IPS-20b (cell line): ENCODE measurements around the gene PIP5K1C.

Experiments
- H3K27ac ChIP-seq: one replicate; pipeline ENCODE4 v1.5.1; 2013; ENCODE audit warnings: low read length
- H3K27me3 ChIP-seq: 2 replicates; pipeline ENCODE4 v1.6.1; 2013; ENCODE audit warnings: mild to moderate bottlenecking, low read length, inconsistent platforms; ENCODE audit not compliant: insufficient read depth
- H3K36me3 ChIP-seq: 2 replicates; pipeline ENCODE4 v1.6.1; 2013; ENCODE audit warnings: low read depth, mild to moderate bottlenecking, inconsistent platforms, low read length, moderate library complexity; ENCODE audit not compliant: insufficient read depth
- H3K4me1 ChIP-seq: 2 replicates; pipeline ENCODE4 v1.6.1; 2013; ENCODE audit warnings: mild to moderate bottlenecking, control low read depth, inconsistent platforms, low read length, moderate library complexity; ENCODE audit not compliant: insufficient read depth
- H3K4me3 ChIP-seq: 2 replicates; pipeline ENCODE4 v1.5.1; 2013; ENCODE audit warnings: mild to moderate bottlenecking, low read length, inconsistent platforms
- H3K9ac ChIP-seq: 2 replicates; pipeline ENCODE4 v1.6.1; 2013; ENCODE audit warnings: low read depth, mild to moderate bottlenecking, inconsistent platforms, low read length, moderate library complexity
- H3K9me3 ChIP-seq: 2 replicates; pipeline ENCODE4 v1.6.1; 2013; ENCODE audit warnings: mild to moderate bottlenecking, low read depth, low read length, inconsistent platforms; ENCODE audit not compliant: insufficient read depth

The PIP5K1C gene

GRCh38 chr19:3660493-3661219, 39.6 kb downstream of the PIP5K1C start:
- Histone ChIP-seq H3K4me1 (no peaks in the 10 kb centered on the region), H3K36me3 (peaks cover 38% of the 10 kb centered on the region), H3K27ac (no peak overlapping the region), H3K27me3 (no peaks in the 10 kb centered on the region), H3K9ac (no peak overlapping the region), H3K9me3 (no peaks in the 10 kb centered on the region), H3K4me3 (no peak overlapping the region)

GRCh38 chr19:3659746-3660112, 40.5 kb downstream of the PIP5K1C start:
- H3K4me3 ChIP-seq = no peak overlapping the region
- no peaks in the 10 kb centered on the region for H3K27me3 ChIP-seq
- H3K27ac ChIP-seq = no peak overlapping the region
- H3K9ac ChIP-seq = no peak overlapping the region
- H3K4me1 ChIP-seq = no peaks in the 10 kb centered on the region
- H3K9me3 ChIP-seq = no peaks in the 10 kb centered on the region
- H3K36me3 ChIP-seq = peaks cover 38% of the 10 kb centered on the region

GRCh38 chr19:3658870-3659745, 41.2 kb downstream of the PIP5K1C start:
- no peak overlapping the region for H3K27ac ChIP-seq
- H3K27me3 ChIP-seq = no peaks in the 10 kb centered on the region
- H3K9ac ChIP-seq = no peak overlapping the region
- no peak overlapping the region for H3K4me3 ChIP-seq
- peaks cover 34% of the 10 kb centered on the region for H3K36me3 ChIP-seq
- H3K9me3 ChIP-seq = no peaks in the 10 kb centered on the region
- no peaks in the 10 kb centered on the region for H3K4me1 ChIP-seq

- no peak overlapping the region for H3K27ac ChIP-seq
- no peak overlapping the region for H3K4me3 ChIP-seq
- H3K27me3 ChIP-seq = no peaks in the 10 kb centered on the region
- H3K4me1 ChIP-seq = no peaks in the 10 kb centered on the region
- H3K9me3 ChIP-seq = no peaks in the 10 kb centered on the region
- H3K36me3 ChIP-seq = peaks cover 25% of the 10 kb centered on the region
- H3K9ac ChIP-seq = no peak overlapping the region
Measured at GRCh38 chr19:3658004-3658869, 42.0 kb downstream of the PIP5K1C start.

- Histone ChIP-seq H3K36me3 (peaks cover 23% of the 10 kb centered on the region; the same call in 1 of the 2 replicates), H3K9ac (no peak overlapping the region), H3K4me3 (no peak overlapping the region), H3K4me1 (no peaks in the 10 kb centered on the region), H3K27me3 (no peaks in the 10 kb centered on the region), H3K27ac (no peak overlapping the region), H3K9me3 (no peaks in the 10 kb centered on the region)
Measured at GRCh38 chr19:3657395-3657769, 42.9 kb downstream of the PIP5K1C start.

- Histone ChIP-seq H3K9me3 (no peaks in the 10 kb centered on the region), H3K27ac (no peak overlapping the region), H3K27me3 (no peaks in the 10 kb centered on the region), H3K4me3 (no peak overlapping the region), H3K36me3 (peaks cover 23% of the 10 kb centered on the region), H3K9ac (no peak overlapping the region), H3K4me1 (no peaks in the 10 kb centered on the region)
Measured at GRCh38 chr19:3656747-3657394, 43.4 kb downstream of the PIP5K1C start.

- Histone ChIP-seq H3K4me1 (no peaks in the 10 kb centered on the region), H3K36me3 (peaks cover 18% of the 10 kb centered on the region), H3K27ac (no peak overlapping the region)
Measured at GRCh38 chr19:3656073-3656746, 44.1 kb downstream of the PIP5K1C start.

GRCh38 chr19:3655402-3656072, 44.7 kb downstream of the PIP5K1C start:
- H3K27ac ChIP-seq = no peak overlapping the region
- no peaks in the 10 kb centered on the region for H3K4me1 ChIP-seq
- H3K9me3 ChIP-seq = no peaks in the 10 kb centered on the region
- H3K4me3 ChIP-seq = no peak overlapping the region
- H3K36me3 ChIP-seq = peaks cover 18% of the 10 kb centered on the region
- H3K27me3 ChIP-seq = no peaks in the 10 kb centered on the region
- no peak overlapping the region for H3K9ac ChIP-seq

More at GRCh38 chr19:3656073-3656746, 44.1 kb downstream of the PIP5K1C start:
- H3K27me3 ChIP-seq = no peaks in the 10 kb centered on the region
- no peak overlapping the region for H3K4me3 ChIP-seq
- no peaks in the 10 kb centered on the region for H3K9me3 ChIP-seq
- H3K9ac ChIP-seq = no peak overlapping the region

- H3K9ac ChIP-seq = no peak overlapping the region
- H3K27me3 ChIP-seq = no peaks in the 10 kb centered on the region
- no peaks in the 10 kb centered on the region for H3K4me1 ChIP-seq
- no peak overlapping the region for H3K4me3 ChIP-seq
- H3K36me3 ChIP-seq = peaks cover 18% of the 10 kb centered on the region
- H3K9me3 ChIP-seq = no peaks in the 10 kb centered on the region
- no peak overlapping the region for H3K27ac ChIP-seq
Measured at GRCh38 chr19:3653865-3654513, 46.3 kb downstream of the PIP5K1C start.

GRCh38 chr19:3653081-3653795, 47.0 kb downstream of the PIP5K1C start:
- Histone ChIP-seq H3K27ac (no peak overlapping the region), H3K9ac (no peak overlapping the region), H3K9me3 (no peaks in the 10 kb centered on the region), H3K4me3 (no peak overlapping the region), H3K4me1 (no peaks in the 10 kb centered on the region), H3K27me3 (no peaks in the 10 kb centered on the region), H3K36me3 (peaks cover 17% of the 10 kb centered on the region)
